Esophagus squamous epithelium (tissue), 5 donors: ENCODE measurements around the gene BNC2. TPM values are rescaled to one million over a fixed set of nuclear protein-coding genes. Genes with fewer than 3 reads are reported as not detected.

Experiments
- DNase-seq: peaks from one replicate; lab custom pipeline; 2025; lab: John Stamatoyannopoulos, UW
- H3K27ac ChIP-seq, 4 donors: fragments of 200-600 bp; sonication (generic); one replicate each; pipeline ENCODE4 v1.5.1; 2016 to 2019; ENCODE audit warnings: mild to moderate bottlenecking in 1 of 4
- H3K27me3 ChIP-seq, 4 donors: fragments of 200-600 bp; sonication (generic); 1 replicate in 3 of 4; 2 replicates in 1 of 4; pipeline versions ENCODE4 v1.5.1 to v1.6.0; 2017 to 2021; ENCODE audit warnings: antibody characterized with exemption in 1 of 4
- H3K36me3 ChIP-seq, 3 donors: fragments of 200-600 bp; sonication (generic); one replicate each; pipeline ENCODE4 v1.5.1; 2016 to 2019
- H3K4me1 ChIP-seq, 3 donors: fragments of 200-600 bp; sonication (generic); one replicate each; pipeline ENCODE4 v1.5.1; 2017 to 2019
- H3K4me3 ChIP-seq, 4 donors: fragments of 200-600 bp; sonication (generic); 1 replicate in 3 of 4; 2 replicates in 1 of 4; pipeline ENCODE4 v1.5.1; 2016 to 2019; ENCODE audit warnings: mild to moderate bottlenecking in 2 of 4, moderate library complexity in 1 of 4
- H3K9me3 ChIP-seq, 3 donors: fragments of 200-600 bp; sonication (generic); one replicate each; pipeline ENCODE4 v1.5.1; 2016 to 2019
- CTCF ChIP-seq, 6 experiments: fragments of 450-650 bp in 4 of 6; fragments of 200-600 bp in 2 of 6; sonication (generic) in 2 of 6; IDR thresholded peaks; one replicate each; pipeline ENCODE4 v1.5.1; 2016 to 2019; ENCODE audit warnings: antibody characterized with exemption in 6 of 6, mild to moderate bottlenecking in 4 of 6, moderate library complexity in 4 of 6
- POLR2A ChIP-seq, 4 donors: fragments of 450-650 bp; IDR thresholded peaks; one replicate each; pipeline ENCODE4 v1.6.1; 2017; ENCODE audit warnings: antibody characterized with exemption in 4 of 4, mild to moderate bottlenecking in 4 of 4, moderate library complexity in 3 of 4
- WGBS, 2 donors: methylation state at CpG; one replicate each; pipeline ENCODE4 v1.1.5; 2018; 5-methylcytosine and 5-hydroxymethylcytosine counted together
- intact Hi-C: fragments of 100-400 bp; cut with DNase I; formaldehyde crosslinking; loops from one replicate; pipeline ENCODE4 v1.15.0; 2022
- total RNA-seq, 4 donors: library from RNA; depleted of rRNA; stranded (reverse); fragments of >200 nt; gene quantifications; one replicate each; pipeline ENCODE4 v1.1.0, GENCODE V29; 2016
- donor health status: DM: yes; HTN: yes; CAD: no.

Gene BNC2
- total RNA-seq, 4 donors from 2014 or later = 3.6 to 41.8 (median 8.5) TPM

GRCh38 chr9:16782490-16782889 lies 88.0 kb downstream of the BNC2 start:
- no peak overlapping the region for H3K4me3 ChIP-seq
- H3K36me3 ChIP-seq = no peaks in the 10 kb centered on the region
- DNase-seq = no peak
- no peak overlapping the region for H3K27ac ChIP-seq
- H3K4me1 ChIP-seq = no peaks in the 10 kb centered on the region
- intact Hi-C loops = no loop called here
- H3K9me3 ChIP-seq = no peaks in the 10 kb centered on the region
- H3K27me3 ChIP-seq = no peaks in the 10 kb centered on the region
- 60 to 73% methylated on average over 3 of the region's 3 CpGs for WGBS, 2 donors
- no peak for TF ChIP-seq CTCF (IDR thresholded peaks at IDR 0.05)
- TF ChIP-seq POLR2A (IDR thresholded peaks at IDR 0.05) = no peak

GRCh38 chr9:16775330-16775729 lies 95.1 kb downstream of the BNC2 start:
- no peaks in the 10 kb centered on the region for H3K9me3 ChIP-seq
- intact Hi-C loops = no loop called here
- TF ChIP-seq POLR2A (IDR thresholded peaks at IDR 0.05) (no peak), CTCF (IDR thresholded peaks at IDR 0.05) (no peak)
- H3K27ac ChIP-seq = no peak overlapping the region
- WGBS, 2 donors = 79 to 83% methylated on average over 2 of the region's 2 CpGs
- H3K27me3 ChIP-seq = no peaks in the 10 kb centered on the region
- H3K4me3 ChIP-seq = no peak overlapping the region
- H3K4me1 ChIP-seq = no peaks in the 10 kb centered on the region
- H3K36me3 ChIP-seq = no peaks in the 10 kb centered on the region
- no peak for DNase-seq

- no peaks in the 10 kb centered on the region for H3K36me3 ChIP-seq
- WGBS, 2 donors = 89 to 92% methylated on average over 5 of the region's 5 CpGs
- no peak for TF ChIP-seq CTCF (IDR thresholded peaks at IDR 0.05)
- no peak for TF ChIP-seq POLR2A (IDR thresholded peaks at IDR 0.05)
- intact Hi-C loops = no loop called here
- no peak for DNase-seq
- no peak overlapping the region for H3K27ac ChIP-seq
- no peaks in the 10 kb centered on the region for H3K4me1 ChIP-seq
- H3K4me3 ChIP-seq = no peak overlapping the region
- H3K27me3 ChIP-seq = no peaks in the 10 kb centered on the region
- H3K9me3 ChIP-seq = no peaks in the 10 kb centered on the region
These were observed 96.9 kb downstream of the BNC2 start for GRCh38 chr9:16773617-16774016.

GRCh38 chr9:16773116-16773515 lies 97.4 kb downstream of the BNC2 start:
- 86 to 91% methylated on average over 4 of the region's 4 CpGs for WGBS, 2 donors
- Histone ChIP-seq H3K27me3 (no peaks in the 10 kb centered on the region), H3K4me3 (no peak overlapping the region), H3K9me3 (no peaks in the 10 kb centered on the region), H3K4me1 (no peaks in the 10 kb centered on the region), H3K27ac (no peak overlapping the region), H3K36me3 (no peaks in the 10 kb centered on the region)
- intact Hi-C loops = no loop called here
- TF ChIP-seq CTCF (IDR thresholded peaks at IDR 0.05) (no peak), POLR2A (IDR thresholded peaks at IDR 0.05) (no peak)
- DNase-seq = no peak

- 37 to 64% methylated on average over 1 of the region's 1 CpG for WGBS, 2 donors
- H3K27ac ChIP-seq = no peak overlapping the region
- H3K27me3 ChIP-seq = no peaks in the 10 kb centered on the region
- intact Hi-C loops = no loop called here
- H3K4me3 ChIP-seq = no peak overlapping the region
- H3K4me1 ChIP-seq = no peaks in the 10 kb centered on the region
- no peak for TF ChIP-seq POLR2A (IDR thresholded peaks at IDR 0.05)
- no peak for TF ChIP-seq CTCF (IDR thresholded peaks at IDR 0.05)
- no peak for DNase-seq
- no peaks in the 10 kb centered on the region for H3K36me3 ChIP-seq
- H3K9me3 ChIP-seq = no peaks in the 10 kb centered on the region
These were observed 99.1 kb downstream of the BNC2 start for GRCh38 chr9:16771356-16771755.
